Activated T-cell treated with anti-CD3 and anti-CD28 coated beads for 4 hours (primary cell): ENCODE measurements around the gene FAM174C.

Experiments used
- DNase-seq: peaks from one replicate; pipeline ENCODE4 v3.0.0-alpha.2; 2020

FAM174C gene

DNA sequence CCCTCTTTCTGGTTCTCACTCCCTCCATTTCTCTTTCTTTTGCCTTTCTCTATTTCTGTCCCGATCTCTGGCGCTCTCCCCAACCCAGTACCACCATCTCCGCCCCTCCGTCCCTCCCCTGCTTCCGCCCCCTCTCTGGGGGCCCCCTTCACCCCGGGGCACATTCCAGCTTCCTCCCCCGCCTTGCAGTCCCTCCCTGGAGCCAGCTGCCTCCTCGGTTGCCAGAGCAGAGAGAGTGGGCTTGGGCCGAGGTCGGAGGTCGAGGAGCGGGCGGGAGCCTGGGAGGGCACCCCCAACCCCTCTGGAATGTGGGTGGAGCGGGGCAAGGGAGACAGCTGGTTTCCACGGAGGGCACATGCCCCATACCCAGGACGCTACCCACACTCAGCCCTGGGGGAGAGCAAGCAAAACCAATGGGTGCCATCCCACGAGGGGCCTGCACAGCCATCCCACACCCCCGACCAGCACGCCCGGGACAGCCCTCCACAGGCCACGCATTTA is 12.7 kb upstream of the FAM174C start:
- DNase-seq, result no peak

DNA sequence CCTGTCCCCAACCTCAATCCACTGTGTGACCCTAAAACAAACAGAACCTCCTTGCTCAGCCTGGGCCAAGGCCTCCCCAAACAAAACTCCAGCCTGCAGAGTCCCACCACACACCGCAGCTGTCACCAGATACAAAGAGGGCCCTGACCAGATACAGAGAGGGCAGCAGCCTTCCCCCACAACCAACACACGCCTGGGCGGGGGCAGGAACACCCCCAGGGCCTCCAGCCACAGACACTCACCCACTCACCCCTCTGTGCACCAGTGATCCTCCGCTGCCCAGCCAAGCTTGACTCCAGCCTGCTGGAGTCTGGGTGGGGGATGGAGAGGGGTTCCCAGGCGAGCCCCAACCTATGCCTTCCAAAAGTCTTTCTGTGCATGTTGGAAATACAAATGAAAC is 12.1 kb upstream of the FAM174C start:
- DNase-seq, result no peak

- no peak for DNase-seq
Measured at GRCh38 chr19:1264801-1265614, 10.3 kb upstream of the FAM174C start.

- no peak for DNase-seq
Measured at GRCh38 chr19:1265615-1266128, 9.7 kb upstream of the FAM174C start.

- peak; percentile 70 for DNase-seq
Measured at GRCh38 chr19:1266129-1266915, 9.0 kb upstream of the FAM174C start.

DNA sequence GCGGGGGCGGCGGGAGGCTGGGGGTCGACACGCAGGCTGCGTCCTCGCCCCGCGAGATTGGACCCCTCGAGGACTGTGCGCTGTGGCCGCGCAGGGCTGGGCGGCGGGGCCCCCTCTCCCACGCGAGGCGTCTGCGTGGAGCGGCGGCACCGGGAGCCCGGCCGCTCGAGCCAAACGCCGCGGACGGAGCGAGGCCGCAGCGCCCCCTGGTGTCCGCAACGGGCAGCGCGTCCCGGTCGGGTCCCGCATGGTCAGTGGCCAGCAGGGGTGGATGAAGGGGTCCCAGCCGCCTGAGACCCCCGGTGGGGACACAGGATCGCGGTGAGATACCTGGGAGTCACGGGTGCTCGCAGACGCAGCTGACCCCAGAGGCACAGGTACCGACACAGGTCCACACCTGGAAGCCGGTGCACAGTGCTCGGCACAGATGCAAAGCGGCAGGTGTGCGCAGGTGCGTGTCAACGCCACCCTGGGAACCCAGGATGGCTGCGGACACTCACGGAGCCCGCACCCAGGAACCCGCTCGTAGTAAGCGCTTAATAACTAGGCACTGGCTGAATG is 8.3 kb upstream of the FAM174C start:
- DNase-seq, result peak; percentile 62

- no peak for DNase-seq
Measured at GRCh38 chr19:1267477-1268225, 7.7 kb upstream of the FAM174C start.

DNA sequence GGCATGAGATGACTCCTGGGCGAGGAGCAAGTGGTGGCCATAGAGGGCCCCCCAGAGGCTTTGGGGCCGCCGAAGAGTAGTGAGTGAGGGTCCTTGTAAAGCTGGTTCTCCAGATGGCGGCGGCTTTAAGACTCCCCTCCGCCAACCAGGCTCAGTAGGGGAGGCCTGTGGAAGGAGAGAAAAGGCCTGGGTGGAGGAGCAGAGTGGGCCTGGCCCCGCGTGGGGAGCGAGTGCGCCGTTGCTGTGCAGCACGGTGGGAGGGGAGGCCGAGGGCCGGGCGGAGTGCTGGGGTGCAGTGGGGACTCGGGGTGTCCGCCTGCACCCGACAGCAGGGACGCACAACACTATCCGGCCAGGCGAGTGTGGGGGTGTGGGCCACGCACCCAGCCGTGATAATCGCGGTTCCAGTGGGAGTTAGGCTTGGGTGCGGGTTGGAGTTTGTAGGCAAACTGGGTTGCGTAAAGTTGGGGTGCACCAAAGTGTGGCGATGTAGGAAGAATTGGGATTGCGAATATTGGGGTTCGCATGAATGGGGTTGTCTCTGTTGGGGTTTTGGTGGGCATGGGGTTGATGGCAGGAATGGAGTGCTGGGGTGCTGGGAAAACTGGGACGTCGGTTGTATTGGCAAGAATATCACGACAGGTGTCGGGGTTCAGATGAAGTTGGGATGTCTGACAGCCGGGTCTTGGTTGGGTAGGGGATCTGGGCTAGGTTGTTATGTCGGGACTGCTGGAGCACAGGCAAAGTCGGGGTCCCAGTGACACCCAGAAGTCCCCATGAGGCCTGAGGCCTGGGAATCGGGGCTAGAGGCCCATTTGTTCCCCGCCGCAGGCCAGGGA is 6.9 kb upstream of the FAM174C start:
- DNase-seq, result no peak

- DNase-seq, result peak; percentile 99
Measured at GRCh38 chr19:1269065-1269477, 6.3 kb upstream of the FAM174C start, which contains the start of gene CIRBP. CIRBP (plus strand) TSS chr19:1269332; CDS start chr19:1270934, 1,602 bp downstream.

DNA sequence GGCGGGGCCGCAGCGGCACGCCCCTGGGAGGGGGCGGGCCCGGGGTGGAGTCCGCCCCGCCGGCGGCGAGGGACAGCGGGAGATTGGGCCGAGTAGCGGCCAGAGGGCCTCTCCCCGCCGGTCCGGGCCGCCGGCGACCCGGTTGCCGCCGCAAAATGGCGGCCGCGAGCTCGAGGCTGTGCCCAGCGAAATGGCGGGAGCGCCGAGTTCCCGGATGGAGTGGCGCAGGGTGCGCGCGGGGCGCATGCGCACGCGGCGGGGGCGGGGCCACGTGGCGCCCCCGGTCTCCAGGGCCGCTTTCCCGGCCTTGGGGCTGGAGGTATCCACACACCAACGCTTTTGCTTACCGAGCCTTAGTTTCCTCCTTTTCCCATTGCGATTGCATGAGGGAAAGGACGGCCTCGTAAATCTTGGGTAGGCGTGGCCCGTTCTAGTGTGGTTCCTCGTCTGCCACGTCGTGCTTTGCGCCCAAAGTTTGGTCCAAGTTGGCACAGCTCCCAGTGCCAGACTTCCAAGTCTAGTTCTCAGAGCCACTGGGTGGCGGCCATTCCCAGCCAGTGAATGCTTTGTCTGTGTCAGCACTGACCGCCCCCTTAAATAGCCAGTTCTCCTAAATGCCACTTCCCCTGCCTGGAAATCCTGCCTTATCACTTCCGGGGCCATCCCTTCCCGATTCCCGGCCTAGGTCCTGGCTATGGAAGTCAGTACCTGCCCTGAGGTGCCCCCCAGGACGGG is 5.7 kb upstream of the FAM174C start:
- DNase-seq, result peak; percentile 75

DNA sequence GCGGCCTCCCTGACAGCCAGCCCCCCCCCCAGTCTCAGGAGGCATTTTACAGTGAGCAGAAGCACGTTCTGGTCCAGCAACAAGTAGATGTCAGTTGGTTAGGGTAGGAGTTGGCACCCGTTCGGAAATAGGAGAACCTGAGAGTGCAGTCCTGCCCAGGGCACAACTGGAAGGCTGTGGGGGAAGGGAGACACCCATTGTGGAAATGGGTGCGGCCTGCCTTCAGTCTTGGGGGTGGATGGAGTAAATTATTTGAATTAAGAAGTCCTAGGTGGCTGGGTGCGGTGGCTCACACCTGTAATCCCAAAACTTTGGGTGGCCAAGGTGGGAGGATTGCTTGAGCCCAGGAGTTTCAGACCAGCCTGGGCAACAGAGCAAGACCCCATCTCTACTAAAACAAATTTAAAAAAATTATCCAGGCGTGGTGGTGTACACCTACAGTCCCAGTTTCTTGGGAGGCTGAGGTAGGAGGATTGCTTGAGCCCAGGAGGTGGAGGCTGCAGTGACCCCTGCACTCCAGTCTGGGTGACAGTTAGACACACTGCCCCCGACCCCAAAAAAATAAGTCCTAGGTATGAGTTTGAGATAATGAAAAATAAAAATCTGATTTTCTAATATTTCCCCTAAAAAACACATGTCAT is 5.0 kb upstream of the FAM174C start:
- no peak for DNase-seq

DNA sequence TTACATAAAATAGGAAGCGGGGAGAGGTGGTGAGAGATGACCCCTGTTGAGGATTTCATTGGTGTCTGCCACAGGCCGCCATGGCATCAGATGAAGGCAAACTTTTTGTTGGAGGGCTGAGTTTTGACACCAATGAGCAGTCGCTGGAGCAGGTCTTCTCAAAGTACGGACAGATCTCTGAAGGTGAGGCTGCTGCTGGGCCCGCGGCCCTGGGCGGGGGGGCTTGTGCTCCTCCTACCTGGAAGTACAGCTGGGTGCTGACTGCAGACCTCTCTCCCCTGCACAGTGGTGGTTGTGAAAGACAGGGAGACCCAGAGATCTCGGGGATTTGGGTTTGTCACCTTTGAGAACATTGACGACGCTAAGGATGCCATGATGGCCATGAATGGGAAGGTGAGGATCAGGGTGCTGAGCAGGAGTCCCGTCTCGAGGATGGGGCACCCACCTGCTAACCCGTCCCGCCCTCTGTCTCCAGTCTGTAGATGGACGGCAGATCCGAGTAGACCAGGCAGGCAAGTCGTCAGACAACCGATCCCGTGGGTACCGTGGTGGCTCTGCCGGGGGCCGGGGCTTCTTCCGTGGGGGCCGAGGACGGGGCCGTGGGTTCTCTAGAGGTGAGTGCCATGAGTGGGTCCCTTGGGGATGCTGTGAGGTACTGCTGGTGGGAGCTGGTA is 4.3 kb upstream of the FAM174C start:
- no peak for DNase-seq

DNA sequence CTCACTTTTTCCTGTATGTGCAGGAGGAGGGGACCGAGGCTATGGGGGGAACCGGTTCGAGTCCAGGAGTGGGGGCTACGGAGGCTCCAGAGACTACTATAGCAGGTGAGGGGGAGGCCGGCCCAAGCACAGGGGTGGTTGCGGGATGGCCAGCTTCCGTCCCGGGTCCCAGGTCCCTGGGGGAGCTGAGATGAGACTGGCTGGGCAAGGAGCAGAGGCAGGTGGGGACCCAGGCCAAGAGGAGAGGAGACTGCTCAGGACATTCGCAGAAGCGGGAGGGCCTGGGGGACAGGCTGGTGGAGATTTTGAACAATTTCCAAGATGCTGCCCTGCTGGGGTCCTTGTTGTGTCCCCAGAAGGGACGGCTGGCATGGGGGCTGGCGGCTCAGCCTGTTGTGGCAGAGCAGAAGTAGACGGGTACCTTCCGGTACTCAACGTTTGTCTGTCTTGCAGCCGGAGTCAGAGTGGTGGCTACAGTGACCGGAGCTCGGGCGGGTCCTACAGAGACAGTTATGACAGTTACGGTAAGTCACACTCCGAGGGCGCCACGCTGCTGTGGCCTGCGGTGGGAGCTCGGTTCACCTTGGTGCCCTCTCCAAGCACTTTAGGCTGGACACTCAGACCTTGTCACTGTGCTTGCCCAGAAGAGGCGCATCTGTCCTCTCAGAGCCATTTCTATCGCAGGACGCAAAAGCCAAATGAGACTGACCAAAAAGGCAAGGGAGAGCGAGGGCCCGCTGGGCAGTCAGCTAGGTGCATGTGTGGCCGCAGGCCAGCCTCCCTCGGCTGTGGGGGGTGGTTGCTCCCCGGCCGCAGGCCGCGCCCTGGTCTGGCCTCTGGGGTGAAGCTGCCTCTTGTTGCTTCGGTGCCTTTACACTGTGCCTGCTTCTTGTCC is 3.6 kb upstream of the FAM174C start:
- no peak for DNase-seq

- DNase-seq, result no peak
Measured at GRCh38 chr19:1272423-1273262, 2.7 kb upstream of the FAM174C start.

- DNase-seq, result no peak
Measured at GRCh38 chr19:1273263-1274041, 1.9 kb upstream of the FAM174C start.

- DNase-seq, result no peak
Measured at GRCh38 chr19:1274081-1274851, 1.1 kb upstream of the FAM174C start.
